ENCODE measurements around the gene FAM118A.

- TF ChIP-seq CTCF (IDR thresholded peaks at IDR 0.05; ENCODE audit: low read depth, low read length) (no peak), EZH2phosphoT487 (IDR thresholded peaks at IDR 0.05; ENCODE audit: low read depth) (no peak)
Measured at GRCh38 chr22:45320357-45320976, 10.7 kb downstream of the FAM118A start.
